Suprapubic skin (tissue), 4 donors: ENCODE data around the gene NREP. TPM values are rescaled to one million over a fixed set of nuclear protein-coding genes. Genes with fewer than 3 reads are reported as not detected.

Experiments used
- DNase-seq, 2 donors: peaks; one replicate each; pipeline ENCODE4 v3.0.0-alpha.2; 2019; ENCODE audit warnings: low spot score in 2 of 2
- H3K27ac ChIP-seq: fragments of 200-600 bp; sonication (generic); one replicate; pipeline ENCODE4 v1.5.1; 2019
- H3K27me3 ChIP-seq: fragments of 200-600 bp; sonication (generic); one replicate; pipeline ENCODE4 v1.5.1; 2019
- H3K36me3 ChIP-seq: fragments of 200-600 bp; sonication (generic); one replicate; pipeline ENCODE4 v1.5.1; 2019
- H3K4me1 ChIP-seq: fragments of 200-600 bp; sonication (generic); one replicate; pipeline ENCODE4 v1.5.1; 2019
- H3K4me3 ChIP-seq: fragments of 200-600 bp; sonication (generic); one replicate; pipeline ENCODE4 v1.5.1; 2019; ENCODE audit warnings: mild to moderate bottlenecking
- H3K9me3 ChIP-seq: fragments of 200-600 bp; sonication (generic); one replicate; pipeline ENCODE4 v1.5.1; 2019
- CTCF ChIP-seq, 2 donors: fragments of 200-600 bp in 1 of 2; fragments of 450-650 bp in 1 of 2; sonication (generic) in 1 of 2; IDR thresholded peaks; one replicate each; pipeline ENCODE4 v1.5.1; 2016 to 2019; ENCODE audit warnings: antibody characterized with exemption in 2 of 2, mild to moderate bottlenecking in 1 of 2, moderate library complexity in 1 of 2
- EP300 ChIP-seq: sonication (generic); formaldehyde crosslinking; IDR thresholded peaks from one replicate; pipeline ENCODE4 v1.6.1; 2017; ENCODE audit warnings: antibody characterized with exemption
- POLR2A ChIP-seq, 2 donors: fragments of 450-650 bp; IDR thresholded peaks; one replicate each; pipeline ENCODE4 v1.6.1; 2017; ENCODE audit warnings: antibody characterized with exemption in 2 of 2, mild to moderate bottlenecking in 2 of 2, moderate library complexity in 2 of 2
- POLR2AphosphoS5 ChIP-seq, 3 donors: sonication (generic); formaldehyde crosslinking; IDR thresholded peaks; one replicate each; pipeline ENCODE4 v1.6.1; 2017; ENCODE audit warnings: antibody characterized with exemption in 3 of 3
- WGBS: methylation state at CpG from one replicate; pipeline ENCODE4 v1.1.5; 2018; 5-methylcytosine and 5-hydroxymethylcytosine counted together
- total RNA-seq, 4 donors: library from RNA; depleted of rRNA; stranded (reverse); fragments of >200 nt; gene quantifications; one replicate each; pipeline ENCODE4 v1.1.0, GENCODE V29; 2016

Gene NREP
- total RNA-seq, 4 donors from 2014 or later: 7.0 to 10.1 (median 8.3) TPM

GRCh38 chr5:111783537-111783936, 26.5 kb upstream of the NREP start:
- DNase-seq: no peak
- Histone ChIP-seq H3K4me3 (no peak overlapping the region), H3K27me3 (no peaks in the 10 kb centered on the region), H3K9me3 (no peaks in the 10 kb centered on the region), H3K27ac (no peak overlapping the region), H3K36me3 (no peaks in the 10 kb centered on the region), H3K4me1 (peaks cover 6% of the 10 kb centered on the region)
- no peak for TF ChIP-seq POLR2A (IDR thresholded peaks at IDR 0.05)
- no peak for TF ChIP-seq CTCF (IDR thresholded peaks at IDR 0.05)
- TF ChIP-seq EP300: no peak
- TF ChIP-seq POLR2AphosphoS5 (IDR thresholded peaks at IDR 0.05): no peak
- 54% methylated on average over 3 of the region's 3 CpGs for WGBS

GRCh38 chr5:111782216-111782615, 25.2 kb upstream of the NREP start:
- no peak for DNase-seq
- 68% methylated on average over 2 of the region's 2 CpGs for WGBS

GRCh38 chr5:111781200-111781599, 24.2 kb upstream of the NREP start:
- TF ChIP-seq POLR2AphosphoS5 (IDR thresholded peaks at IDR 0.05) (no peak), POLR2A (IDR thresholded peaks at IDR 0.05) (no peak), EP300 (no peak), CTCF (IDR thresholded peaks at IDR 0.05) (no peak)
- Histone ChIP-seq H3K9me3 (no peaks in the 10 kb centered on the region), H3K4me1 (peaks cover 6% of the 10 kb centered on the region), H3K4me3 (no peak overlapping the region), H3K27me3 (no peaks in the 10 kb centered on the region), H3K27ac (no peak overlapping the region), H3K36me3 (no peaks in the 10 kb centered on the region)
- 77% methylated on average over 6 of the region's 6 CpGs for WGBS
- DNase-seq: peak in 1 of 2 donors; percentile 62

More at GRCh38 chr5:111782216-111782615, 25.2 kb upstream of the NREP start:
- no peak for TF ChIP-seq POLR2AphosphoS5 (IDR thresholded peaks at IDR 0.05)
- no peak for TF ChIP-seq CTCF (IDR thresholded peaks at IDR 0.05)
- no peak for TF ChIP-seq EP300
- TF ChIP-seq POLR2A (IDR thresholded peaks at IDR 0.05): no peak
- H3K4me1 ChIP-seq: peaks cover 6% of the 10 kb centered on the region
- H3K9me3 ChIP-seq: no peaks in the 10 kb centered on the region
- H3K27me3 ChIP-seq: no peaks in the 10 kb centered on the region
- no peaks in the 10 kb centered on the region for H3K36me3 ChIP-seq
- H3K4me3 ChIP-seq: no peak overlapping the region
- no peak overlapping the region for H3K27ac ChIP-seq

- no peaks in the 10 kb centered on the region for H3K9me3 ChIP-seq
Measured at GRCh38 chr5:111779922-111780292, 22.9 kb upstream of the NREP start.

GRCh38 chr5:111779260-111779921, 22.4 kb upstream of the NREP start:
- Histone ChIP-seq H3K27me3 (no peaks in the 10 kb centered on the region), H3K4me3 (no peak overlapping the region), H3K27ac (no peak overlapping the region), H3K9me3 (no peaks in the 10 kb centered on the region), H3K4me1 (peaks cover 6% of the 10 kb centered on the region), H3K36me3 (no peaks in the 10 kb centered on the region)
- TF ChIP-seq POLR2AphosphoS5 (IDR thresholded peaks at IDR 0.05): no peak
- no peak for TF ChIP-seq POLR2A (IDR thresholded peaks at IDR 0.05)
- no peak for TF ChIP-seq EP300
- no peak for TF ChIP-seq CTCF (IDR thresholded peaks at IDR 0.05)
- no peak for DNase-seq
- 64% methylated on average over 3 of the region's 3 CpGs for WGBS

More at GRCh38 chr5:111779922-111780292, 22.9 kb upstream of the NREP start:
- no peak for TF ChIP-seq POLR2AphosphoS5 (IDR thresholded peaks at IDR 0.05)
- no peak for TF ChIP-seq EP300
- TF ChIP-seq CTCF (IDR thresholded peaks at IDR 0.05): no peak
- no peak for TF ChIP-seq POLR2A (IDR thresholded peaks at IDR 0.05)
- WGBS: 18% methylated on average over 4 of the region's 4 CpGs
- peaks cover 6% of the 10 kb centered on the region for H3K4me1 ChIP-seq
- H3K27ac ChIP-seq: no peak overlapping the region
- H3K27me3 ChIP-seq: no peaks in the 10 kb centered on the region
- no peak for DNase-seq
- no peaks in the 10 kb centered on the region for H3K36me3 ChIP-seq
- no peak overlapping the region for H3K4me3 ChIP-seq
